VCaP (cell line): Measurements from ENCODE around the gene WASF3.

ENCODE experiments used
- H3K27ac ChIP-seq: fragments of 450-650 bp; 2 replicates; pipeline ENCODE4 v1.5.1; 2017
- CTCF ChIP-seq: fragments of 450-650 bp; conservative IDR thresholded peaks from 2 replicates; pipeline ENCODE4 v1.5.1; 2017; ENCODE audit warnings: mild to moderate bottlenecking, moderate library complexity

The WASF3 gene

DNA sequence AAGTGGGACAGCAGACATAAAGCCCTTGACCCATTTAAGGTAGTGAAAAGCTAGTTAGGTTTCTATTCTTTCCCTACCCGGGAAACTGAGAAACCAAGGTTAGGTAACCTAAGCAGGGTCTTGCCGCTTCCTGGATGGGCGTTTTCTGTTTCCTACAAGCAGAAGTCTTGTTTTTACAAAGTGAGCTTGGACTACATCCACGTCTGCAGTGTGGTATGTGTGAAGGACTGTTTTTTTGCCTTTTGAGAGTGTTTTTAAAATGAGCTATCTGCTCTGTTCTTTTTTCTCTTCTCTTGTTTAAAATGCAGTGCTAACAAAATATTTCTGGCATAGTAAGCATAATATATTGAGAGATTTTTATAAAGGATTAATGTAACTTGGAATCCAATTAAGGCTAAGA, 153.7 kb downstream of the WASF3 start:
- TF ChIP-seq CTCF = no peak
- no peak overlapping the region for H3K27ac ChIP-seq

DNA sequence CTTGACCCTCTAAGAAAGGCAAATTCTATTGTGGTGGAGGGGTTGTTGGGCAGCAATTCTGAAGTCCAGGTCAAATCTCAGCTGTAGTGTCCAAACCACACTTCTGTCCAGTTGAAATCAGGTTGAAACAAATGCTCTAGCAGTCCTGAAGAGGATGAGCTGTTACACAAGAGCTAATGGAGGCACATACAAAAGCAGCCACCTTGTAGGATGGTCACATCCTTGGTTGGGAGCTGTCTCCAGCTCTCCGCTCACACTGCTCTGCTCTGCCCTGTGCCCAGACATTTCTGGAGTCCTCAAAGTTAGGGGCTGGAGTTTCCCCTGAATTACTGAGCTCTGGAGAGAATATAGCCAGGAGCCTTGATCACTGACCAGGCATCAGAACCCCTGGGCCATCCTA, 155.9 kb downstream of the WASF3 start:
- no peak for TF ChIP-seq CTCF
- H3K27ac ChIP-seq = no peak overlapping the region

GRCh38 chr13:26716984-26717383, 159.5 kb downstream of the WASF3 start:
- no peak overlapping the region for H3K27ac ChIP-seq
- TF ChIP-seq CTCF = no peak

DNA sequence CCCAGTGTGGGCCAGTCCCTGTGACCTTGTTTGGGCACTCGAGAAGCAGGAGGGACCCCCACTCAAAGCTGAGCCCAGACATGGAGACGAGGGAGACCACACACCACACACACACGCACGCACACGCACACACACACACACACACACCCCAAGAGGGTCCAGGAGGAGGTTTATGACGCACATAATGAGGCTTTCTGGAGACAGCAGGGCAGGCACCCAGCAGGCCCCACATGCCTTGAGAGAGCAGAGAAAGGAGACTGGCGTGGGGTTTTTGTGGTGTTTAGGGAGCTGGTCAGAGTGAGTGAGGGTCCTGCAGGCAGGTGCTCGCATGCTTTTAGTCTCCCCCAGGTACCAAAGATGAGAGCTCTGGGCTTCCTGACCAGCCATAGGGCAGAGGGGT, 160.7 kb downstream of the WASF3 start:
- no peak overlapping the region for H3K27ac ChIP-seq
- TF ChIP-seq CTCF = no peak

DNA sequence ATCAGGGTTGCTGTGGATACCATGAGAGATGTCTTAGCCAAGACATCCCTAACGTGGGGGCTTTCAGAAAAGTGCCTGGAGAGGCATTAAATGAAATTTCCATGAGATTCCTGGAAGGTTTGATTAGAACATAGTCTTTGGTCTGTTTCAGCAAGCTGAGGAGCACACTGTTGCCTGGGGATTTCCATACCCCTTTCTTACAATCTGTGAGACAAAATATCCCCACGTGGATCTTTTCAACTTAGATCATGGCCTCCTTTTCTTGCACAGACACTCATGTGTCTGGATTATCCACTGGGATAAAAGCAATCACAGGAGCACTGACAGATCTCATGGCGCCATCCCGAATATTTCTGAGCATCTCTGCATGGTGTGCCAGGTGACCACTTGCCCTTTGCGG, 161.4 kb downstream of the WASF3 start:
- no peak overlapping the region for H3K27ac ChIP-seq
- TF ChIP-seq CTCF = no peak

GRCh38 chr13:26719356-26719945, 162.0 kb downstream of the WASF3 start:
- H3K27ac ChIP-seq = no peak overlapping the region
- TF ChIP-seq CTCF = peak; percentile 54

DNA sequence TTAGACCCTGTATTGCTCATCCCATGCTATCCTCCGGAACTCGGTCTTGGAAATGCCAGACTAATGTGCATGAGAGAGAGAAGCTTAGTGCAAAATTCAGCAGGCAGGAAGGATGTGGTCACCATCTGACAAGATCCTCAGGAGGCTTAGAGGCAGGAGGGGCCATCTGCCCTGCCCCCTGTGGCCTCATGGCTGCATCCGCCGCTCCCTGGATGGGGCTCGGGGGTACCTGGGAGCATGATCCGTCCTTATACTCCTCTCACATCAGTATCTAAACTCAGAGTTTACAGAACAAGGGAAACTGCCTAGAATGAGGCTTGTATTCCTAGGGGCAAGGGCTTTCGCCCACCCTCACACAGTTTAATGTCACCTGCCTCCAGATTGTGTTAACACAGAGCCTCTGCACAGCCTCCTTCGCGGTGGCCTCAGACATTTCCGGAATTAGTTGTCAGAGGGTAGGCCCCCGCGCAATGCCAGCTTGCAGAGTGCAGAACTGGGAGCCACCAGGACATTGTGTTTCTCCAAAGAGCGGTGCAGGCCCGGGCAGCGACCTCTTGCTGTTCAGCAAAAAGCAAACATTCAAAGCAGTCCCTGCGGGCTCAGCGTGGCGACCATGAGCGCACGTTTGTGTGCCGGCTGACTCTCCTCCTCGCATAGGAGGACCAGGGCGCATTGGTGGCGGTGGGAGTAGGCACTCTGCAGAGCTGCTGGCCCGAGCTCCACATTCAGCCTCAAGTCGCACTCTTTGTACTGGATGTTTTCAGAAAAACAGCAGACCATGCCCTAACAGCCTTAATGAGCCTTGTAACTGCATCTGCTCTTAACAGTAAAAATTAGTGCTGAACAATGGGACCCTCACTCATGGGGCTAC, 164.0 kb downstream of the WASF3 start:
- peak; percentile 14; the same call in 1 of the 2 replicates for TF ChIP-seq CTCF
- no peak overlapping the region for H3K27ac ChIP-seq
